EH (cell line): ENCODE measurements around the gene TSPAN16.

Experiments
- DNase-seq: peaks from one replicate; pipeline ENCODE4 v3.0.0-alpha.2; 2015; ENCODE audit warnings: low read depth

The TSPAN16 gene, protein sequence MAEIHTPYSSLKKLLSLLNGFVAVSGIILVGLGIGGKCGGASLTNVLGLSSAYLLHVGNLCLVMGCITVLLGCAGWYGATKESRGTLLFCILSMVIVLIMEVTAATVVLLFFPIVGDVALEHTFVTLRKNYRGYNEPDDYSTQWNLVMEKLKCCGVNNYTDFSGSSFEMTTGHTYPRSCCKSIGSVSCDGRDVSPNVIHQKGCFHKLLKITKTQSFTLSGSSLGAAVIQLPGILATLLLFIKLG

DNA sequence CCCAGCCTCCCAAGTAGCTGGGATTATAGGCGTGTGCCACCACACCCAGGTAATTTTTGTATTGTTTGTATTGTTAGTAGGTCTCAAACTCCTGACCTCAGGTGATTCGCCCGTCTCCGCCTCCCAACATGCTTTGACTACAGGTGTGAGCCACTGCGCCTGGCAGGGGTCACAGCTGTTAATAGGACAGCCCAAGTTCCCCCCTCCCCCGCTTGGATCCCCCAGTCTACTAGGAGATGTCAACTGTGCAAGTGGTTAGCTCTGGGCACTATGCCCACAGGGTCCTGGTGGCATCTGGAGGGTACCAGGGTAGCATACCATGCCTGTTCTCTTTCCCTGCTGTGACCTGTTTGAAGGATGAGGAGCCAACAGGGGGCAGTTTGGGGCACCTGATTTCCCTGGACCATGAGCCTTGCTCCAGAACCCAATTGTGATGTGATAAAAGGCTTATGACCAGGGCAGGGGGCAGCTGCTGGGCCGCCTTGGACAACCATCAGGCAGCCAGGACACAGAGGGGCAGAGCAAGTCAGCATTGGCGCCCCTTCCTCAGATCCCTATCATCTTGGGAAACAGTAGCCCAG, at the start of gene TSPAN16:
Gene TSPAN16, plus strand, starts transcription at position 496 of the 581 bp plus-strand sequence. CDS start 138 bp downstream, outside the sequence.
- DNase-seq, result no peak

DNA sequence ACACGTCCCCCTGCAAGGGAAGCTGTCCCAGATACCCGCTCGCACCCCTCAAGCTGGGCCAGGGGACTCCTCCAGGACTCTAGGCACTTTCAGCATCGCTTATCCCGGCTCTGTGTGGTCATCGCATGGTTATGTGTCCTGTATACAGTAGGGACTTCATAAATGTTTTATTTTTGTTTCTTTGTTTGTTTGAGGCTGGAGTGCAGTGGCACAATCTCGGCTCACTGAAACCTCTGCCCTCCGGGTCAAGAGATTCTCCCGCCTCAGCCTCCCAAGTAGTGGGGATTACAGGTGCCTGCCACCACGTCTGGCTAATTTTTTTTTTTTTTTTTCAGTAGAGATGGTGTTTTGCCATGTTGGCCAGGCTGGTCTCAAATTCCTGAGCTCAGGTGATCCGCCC, 49.0 kb upstream of the TSPAN16 start:
- no peak for DNase-seq

DNA sequence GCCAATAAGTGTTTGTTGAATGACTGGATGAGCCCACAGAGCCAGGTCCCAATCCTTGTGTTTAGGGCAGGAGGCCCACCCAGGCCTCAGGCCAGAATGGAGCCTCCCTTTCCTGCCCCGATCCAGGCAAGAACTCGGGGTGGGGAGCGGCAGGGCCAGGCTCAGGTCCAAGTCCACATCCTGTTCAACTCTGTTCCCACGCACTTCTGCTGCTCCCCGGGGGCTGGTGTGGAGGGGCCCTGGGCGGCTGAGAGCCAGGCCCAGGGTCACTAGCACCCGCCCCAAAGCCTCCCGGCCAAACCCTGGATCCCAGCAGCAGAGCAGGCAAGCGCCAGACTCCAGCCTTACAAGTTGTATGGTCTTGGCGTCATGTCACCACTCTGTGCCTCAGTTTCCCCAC, 48.6 kb upstream of the TSPAN16 start:
- DNase-seq, result peak; percentile 32

DNA sequence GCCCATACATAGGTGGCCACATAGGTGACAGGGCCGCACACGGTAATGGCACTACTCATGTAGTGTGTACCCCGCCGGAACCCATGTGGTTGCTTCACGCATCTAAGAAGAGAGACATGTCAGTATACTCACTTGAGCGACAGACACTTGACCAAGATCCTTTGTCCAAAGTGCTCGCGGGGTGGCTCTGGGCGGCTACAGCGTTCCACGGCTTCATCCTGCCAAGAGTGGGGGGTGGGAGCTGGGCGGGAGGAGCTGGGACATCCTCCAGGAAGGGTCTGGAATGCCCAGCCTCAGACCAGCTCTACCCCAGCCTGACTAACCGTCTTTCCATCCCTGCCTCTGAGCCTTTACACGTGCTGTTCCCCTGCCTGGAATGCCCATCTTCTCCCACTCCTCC, 48.0 kb upstream of the TSPAN16 start:
- DNase-seq, result no peak

DNA sequence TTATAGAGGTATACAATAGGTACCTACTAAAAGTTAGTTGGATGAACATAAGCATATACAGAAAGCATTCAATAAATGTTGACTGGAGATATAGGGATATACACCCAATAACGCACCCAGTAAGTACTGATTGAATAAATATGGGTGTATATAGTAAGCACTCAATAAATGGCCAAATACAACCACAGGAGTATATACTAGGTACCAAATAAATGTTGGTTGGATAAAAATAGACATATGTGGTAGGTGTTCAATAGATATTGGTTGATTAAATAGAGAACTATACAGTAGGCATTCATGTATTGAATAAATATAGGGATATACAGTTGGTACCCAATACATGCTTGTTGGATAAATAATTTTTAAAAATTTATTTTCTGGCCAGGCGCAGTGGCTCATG, 47.1 kb upstream of the TSPAN16 start:
- no peak for DNase-seq

DNA sequence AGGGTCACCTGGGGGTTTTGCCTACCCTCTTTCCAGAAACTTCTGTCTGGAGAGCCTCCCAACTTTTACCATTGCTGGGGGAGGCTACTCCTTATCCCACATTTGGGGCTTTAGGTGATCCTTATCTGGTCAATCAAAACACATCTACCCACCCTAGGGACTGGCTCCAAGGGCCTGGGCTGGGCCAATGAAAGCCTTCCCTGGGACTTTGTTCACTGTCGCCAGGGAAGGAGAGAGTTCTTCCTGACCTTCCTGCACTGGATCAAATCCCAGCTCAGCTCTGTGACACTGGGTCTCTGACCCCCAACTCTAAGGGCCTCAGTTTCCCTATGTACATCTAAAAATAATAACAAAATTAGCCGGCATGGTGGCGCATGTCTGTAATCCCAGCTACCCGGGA, 44.7 kb upstream of the TSPAN16 start:
- DNase-seq, result no peak

DNA sequence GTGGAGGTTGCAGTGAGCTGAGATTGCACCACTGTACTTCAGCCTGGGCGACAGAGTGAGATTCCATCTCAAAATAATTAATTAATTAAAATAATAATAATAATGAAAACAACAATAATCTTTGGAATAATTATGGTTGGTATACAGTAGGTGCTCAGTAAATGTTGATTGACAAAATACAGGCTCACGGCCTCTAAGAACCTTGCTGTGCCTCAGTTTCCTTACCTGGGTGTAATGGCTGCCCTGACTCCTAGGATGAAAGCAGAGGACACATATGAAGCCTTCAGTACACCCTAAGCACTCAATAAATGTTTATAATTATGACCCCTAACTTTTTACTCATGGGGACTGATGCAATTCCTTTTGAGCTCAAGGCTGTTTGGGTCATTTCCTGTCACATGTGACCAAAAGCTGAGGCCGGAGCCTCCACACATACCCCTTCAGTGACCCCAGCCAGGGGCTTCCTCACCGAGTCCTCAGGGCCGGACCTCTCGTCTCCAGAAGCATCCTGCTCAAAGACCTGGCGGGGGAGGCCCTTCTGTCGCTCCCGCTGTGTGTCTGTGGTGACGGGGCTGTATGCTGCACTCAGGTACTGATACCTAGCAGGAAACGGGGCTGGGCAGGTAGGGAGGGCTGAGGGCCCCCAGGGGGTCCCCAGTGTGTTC, 44.2 kb upstream of the TSPAN16 start:
- no peak for DNase-seq

DNA sequence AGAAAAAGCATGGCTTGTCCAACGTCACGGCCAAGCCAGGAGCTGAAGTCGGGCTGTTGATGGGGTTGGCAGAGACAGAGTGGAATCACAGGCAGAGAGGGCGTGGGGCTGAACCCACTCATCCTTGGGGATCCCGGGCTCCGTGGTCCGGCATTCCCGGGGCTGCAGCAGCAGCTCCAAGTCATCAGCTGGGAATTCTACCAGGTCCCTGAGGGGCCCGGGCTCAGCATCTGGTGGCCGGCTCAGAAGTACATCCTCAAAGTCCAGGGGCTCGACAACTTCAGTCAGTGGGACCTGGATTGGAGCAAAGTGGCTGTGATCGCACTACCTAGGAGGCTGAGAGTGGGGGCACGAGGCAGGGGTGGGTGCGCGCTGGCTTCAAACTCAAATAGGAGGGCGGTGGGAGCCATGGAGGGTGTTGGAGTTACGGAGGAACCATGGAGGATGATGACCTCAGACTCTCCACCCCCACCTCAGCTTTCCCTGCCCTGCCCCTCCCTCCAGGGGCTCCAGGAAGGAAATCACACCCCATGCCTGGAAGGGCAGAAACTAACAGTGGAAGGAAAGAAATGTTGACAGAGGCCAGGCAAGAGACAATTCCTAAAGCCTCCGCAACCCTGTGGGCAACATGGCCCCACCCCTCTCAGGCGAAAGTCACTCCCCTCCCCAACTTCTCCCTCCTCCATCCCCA, 43.1 kb upstream of the TSPAN16 start:
- DNase-seq, result no peak

DNA sequence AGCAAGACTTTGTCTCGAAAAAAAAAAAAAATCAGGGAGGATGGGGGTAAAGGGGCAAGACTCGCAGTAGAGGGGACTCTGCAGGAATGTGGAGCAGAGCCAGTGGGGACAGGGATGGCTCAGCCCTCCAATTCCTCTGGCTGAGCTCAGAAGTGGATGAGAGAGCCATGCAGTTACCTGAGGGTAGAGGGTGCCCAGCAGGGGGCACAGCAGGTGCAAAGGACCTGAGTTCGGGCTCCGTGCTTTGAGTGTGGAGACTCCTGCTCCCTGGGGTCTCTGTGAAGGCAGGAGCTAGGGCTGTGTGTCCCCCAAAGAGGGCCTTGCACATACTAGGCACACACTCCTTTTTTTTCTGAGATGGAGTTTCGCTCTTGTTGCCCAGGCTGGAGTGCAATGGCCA, 41.3 kb upstream of the TSPAN16 start:
- no peak for DNase-seq

DNA sequence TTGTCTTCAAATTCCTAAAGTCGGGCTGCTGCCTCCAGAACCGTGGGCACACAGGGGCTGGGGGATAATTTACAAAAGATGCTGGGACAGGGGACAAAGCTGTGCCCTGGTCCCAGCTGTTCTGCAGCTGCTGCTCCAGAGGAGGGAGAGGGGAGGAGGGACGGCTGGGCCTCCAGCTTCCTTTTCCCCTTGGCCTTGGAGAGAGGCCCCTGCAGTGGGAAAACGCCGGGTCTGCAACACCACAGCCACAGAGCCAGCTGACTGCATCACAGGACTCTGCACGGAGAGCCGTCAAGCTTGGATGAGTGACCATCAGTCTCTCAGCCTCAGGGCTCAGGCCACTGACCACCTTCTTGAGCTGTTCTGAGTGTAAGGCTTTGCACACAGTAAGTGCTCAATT, 39.8 kb upstream of the TSPAN16 start:
- DNase-seq, result no peak

DNA sequence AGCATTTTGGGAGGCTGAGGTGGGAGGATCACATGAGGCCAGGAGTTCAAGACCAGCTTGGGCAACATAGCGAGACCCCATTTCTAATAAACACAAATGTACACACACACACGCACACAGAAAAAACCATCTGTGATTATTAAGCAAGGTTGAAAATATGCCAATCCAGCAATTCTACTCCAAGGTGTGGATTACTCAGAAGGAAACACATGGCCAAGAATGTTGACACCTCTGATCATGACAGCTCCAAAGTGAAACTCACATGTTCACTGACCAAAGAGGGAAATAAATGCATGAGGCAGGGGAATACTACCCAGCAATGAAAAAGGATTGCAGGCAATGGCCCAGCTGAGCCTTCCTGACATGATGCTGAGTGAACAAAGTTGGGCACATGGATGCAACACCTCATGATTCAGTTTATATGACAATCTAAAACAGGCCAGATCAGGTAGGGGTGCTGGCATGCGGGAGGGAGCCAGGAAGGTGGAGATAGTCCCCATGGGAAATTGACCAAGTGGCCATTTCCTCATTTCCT, 38.0 kb upstream of the TSPAN16 start:
- DNase-seq, result no peak

DNA sequence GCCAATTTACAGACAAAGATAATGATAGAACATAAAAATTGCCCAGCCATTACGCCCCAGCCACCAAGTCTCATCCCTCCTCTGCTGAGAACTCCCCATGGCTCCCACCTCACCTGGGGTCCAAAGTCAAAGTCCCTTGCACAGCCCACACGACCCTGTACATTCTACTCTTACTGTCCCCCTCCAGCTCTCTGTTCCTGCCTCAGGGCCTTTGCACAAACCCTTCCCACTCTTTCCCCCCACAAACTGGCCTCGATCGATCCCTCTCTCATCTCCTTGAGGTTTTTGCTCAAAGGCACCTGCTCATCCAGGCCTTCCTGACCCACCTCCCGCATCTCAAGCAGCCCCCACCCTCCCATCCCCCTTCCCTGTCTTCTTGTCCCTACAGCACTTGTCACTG, 35.0 kb upstream of the TSPAN16 start:
- DNase-seq, result no peak

DNA sequence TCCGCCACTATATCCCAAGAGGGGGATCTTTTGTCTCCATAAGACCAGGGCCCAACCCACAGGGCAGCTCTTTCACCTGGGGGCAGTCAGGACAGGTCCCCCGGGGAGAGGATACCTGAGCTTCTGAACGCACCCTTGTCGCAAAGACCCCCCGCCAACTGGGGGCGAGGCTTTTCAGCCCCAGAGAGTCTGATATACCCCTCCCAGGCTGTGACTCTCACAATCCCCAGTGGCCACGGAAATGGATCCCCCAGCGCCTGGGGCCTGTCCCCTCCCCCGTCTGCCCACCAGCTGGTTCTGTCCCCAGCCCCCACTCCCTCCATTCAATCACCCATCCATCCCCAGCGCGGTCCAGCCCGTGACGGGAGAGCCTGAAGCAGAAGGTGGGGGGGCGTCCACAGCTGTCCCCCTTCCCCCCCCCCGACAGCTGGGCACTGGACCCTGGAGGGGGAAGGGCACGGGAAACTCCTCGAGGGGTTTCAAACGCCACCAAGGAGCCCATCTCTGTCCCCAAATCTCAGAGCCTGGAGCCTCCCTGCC, 34.5 kb upstream of the TSPAN16 start:
- no peak for DNase-seq

DNA sequence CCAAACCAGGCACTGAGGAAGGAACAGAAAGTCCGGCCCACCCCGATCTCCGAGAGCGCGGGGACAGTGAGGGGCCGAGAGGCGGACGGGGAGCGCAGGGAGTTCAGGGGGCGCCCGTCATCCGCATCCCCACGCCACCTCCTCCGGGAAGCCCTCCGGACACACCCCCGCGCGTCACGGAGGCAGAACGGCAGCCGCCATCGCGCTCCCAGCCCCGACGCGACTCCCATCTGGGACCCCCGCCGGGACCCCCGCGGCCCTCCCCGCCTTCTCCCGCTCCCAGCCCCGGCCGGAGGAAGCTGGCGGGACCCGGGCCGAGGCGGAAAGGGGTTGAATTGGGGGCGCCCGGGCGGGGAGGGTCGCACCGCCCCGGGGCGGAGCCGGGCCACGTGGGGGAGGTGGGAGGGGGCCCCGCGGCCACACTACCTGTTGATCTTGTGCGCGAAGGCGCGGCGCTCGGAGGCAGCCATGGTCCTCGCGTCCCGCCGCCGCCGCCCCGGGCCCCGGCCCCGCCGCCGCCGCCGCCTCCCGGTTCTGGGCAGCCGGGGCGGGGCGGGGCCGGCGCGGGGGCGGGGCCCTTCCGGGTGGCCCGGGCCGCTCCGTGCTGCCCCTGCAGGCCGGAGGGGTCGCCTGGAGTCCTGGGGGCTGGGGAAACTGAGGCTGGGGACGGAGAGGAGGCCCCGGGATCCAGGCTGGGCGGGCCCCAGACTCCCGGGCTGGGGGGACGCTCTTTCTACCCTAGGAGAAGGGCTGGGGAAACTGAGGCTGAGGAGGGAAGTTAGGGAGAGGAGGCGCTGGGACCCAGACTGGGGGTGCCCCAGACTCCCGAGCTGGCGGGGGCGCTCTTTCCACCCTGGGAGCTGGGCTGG, 33.8 kb upstream of the TSPAN16 start, which contains the start of gene DOCK6:
Gene DOCK6, minus strand, starts transcription at position 554 of the 869 bp plus-strand sequence. Its CDS starts 84 bp downstream, at position 470.
- peak; percentile 38 for DNase-seq

DNA sequence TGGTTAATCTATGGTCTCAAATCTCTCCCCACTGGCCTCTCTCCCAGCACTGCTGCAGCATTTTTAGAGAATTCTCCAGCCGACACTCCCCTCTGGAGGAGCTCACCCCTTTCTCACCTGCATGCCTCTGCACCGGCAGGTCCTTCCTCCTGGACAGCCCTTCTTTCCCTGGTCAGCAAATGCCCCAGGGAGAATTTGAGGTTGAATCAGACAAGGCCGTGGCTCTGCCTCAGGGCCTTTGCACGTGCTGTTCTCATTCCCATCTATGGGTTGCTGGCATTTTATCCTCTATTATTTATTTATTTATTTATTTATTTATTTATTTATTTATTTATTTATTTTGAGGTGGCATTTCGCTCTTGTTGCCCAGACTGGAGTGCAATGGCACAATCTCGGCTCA, 32.2 kb upstream of the TSPAN16 start:
- DNase-seq, result no peak

DNA sequence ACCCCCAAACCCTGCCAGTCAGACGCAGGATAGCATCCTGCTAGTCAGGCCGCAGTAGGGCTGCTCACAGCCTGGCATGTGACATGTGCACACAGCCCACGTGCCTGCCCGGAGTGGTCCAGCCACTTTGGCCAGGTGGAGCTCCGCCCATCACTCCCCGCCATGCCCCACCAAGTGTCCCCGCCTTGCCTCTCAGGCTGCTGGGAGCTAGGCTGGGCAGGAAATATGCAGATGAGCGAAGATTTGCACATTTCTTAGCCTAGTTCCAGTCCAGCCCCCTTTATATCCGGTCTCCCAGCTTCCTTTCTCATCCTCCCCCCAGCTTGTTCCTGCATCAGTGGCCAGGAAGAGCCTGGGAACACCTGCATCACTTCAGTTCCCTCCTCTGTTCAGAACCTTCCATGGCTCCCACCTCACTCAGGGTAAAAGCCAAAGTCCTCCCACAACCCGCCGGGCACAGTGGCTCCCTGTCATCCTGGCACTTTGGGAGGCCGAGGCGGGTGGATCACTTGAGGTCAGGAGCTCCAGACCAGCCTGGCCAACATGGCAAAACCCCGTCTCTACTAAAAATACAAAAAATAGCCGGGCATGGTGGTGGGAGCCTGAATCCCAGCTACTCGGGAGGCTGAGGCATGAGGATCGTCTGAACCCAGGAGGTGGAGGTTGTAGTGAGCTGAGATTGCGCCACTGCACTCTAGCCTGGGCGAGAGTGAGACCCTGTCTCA, 31.3 kb upstream of the TSPAN16 start:
- peak; percentile 32 for DNase-seq

DNA sequence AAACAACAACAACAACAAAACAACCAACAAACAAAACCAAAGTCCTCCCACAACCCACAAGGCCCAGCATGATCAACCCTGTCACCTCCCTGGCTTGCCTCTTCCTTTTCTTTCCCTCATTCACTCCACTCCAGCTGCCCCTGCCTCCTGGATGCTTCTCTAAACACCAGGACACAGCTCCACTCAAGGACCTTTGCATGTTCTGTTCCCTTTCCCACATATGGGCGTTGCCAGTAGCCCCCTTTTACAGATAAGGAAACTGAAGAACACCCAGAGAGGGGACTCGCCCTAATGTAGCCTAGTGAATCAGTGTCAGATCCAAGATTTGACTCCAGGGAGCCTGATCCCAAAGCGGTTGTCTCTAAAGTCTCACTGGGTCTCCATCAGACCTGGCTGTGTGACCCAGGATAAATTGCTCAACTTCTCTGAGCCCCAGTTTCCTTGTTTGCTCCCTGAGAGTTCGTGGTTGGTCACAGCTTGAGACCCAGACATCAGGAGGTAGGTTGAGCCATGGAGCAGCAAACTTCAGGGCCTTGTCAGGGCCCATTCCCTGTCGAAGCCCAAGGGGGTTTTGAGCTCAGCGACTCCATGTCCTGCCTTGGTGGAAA, 30.7 kb upstream of the TSPAN16 start:
- no peak for DNase-seq

DNA sequence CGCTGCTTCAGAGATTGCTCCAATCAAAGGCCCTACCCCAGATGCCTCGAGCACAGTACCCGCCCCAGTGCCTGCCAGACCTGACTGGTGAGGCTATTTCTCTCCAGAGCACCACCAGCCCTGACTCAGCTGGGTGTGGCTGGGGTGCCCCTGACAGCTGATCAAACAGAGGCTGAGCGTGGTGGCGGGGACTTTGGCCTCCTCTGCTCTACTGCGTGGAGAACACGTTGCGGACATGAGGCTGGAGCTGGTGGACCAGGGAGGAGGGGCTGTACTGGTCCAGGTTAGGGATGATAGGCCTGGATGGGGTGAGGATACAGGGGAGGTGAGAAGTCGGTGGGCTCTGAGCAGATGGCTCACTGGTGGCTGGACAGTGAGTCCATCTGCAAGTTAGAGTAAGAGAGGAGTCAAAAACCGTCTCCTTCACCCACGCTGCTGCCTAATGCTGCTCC, 30.1 kb upstream of the TSPAN16 start:
- DNase-seq, result no peak

DNA sequence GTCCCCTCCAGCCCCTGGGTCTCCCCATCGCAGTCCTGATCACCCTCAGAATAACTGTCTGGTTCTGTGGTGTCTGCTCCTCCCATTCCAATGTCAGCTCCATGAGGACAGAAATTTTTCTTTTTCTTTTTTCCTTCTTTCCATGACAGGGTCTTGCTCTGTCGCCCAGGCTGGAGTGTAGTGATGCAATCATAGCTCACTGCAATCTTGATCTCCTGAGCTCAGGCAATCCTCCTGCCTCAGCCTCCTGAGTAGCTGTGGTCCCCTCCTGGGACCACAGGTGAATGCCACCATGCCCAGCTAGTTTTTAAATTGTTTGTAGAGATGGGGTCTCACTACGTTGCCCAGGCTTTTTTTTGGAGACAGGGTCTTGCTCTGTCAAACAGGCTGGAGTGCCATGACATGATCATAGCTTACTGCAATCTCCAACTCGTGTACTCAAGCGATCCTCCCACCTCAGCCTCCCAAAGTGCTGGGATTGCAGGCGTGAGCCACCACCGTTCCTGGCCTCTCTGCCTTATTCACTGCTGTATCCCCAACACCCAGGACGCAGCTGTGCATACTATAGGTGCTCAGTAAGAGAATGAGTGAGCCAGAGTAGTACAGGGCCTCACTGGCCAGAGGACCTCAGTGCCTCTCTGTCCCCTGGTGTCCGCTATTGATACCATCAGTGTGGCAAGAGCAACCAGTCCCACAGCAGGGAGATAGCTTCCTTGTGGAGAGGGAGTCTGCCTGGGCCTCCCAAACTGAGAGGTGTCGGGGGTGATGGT, 28.5 kb upstream of the TSPAN16 start:
- no peak for DNase-seq
